GF-D8 (cell line): ENCODE data around the gene CMC4.

Experiments
- DNase-seq: peaks from one replicate; lab custom pipeline; 2025; lab: John Stamatoyannopoulos, UW

The CMC4 gene

GRCh38 chrX:155070975-155071693 is at the start of gene CMC4, which contains the start of the genes BRCC3 and MTCP1:
Gene CMC4 (minus strand): TSS chrX:155071136. CDS start chrX:155064023, 7,113 bp downstream.
Gene BRCC3 (plus strand): TSS chrX:155071508. CDS start chrX:155071528, 20 bp downstream.
Gene MTCP1 (minus strand): TSS chrX:155071136. CDS start chrX:155066010, 5,126 bp downstream.
- DNase-seq = peak; percentile 61

DNA sequence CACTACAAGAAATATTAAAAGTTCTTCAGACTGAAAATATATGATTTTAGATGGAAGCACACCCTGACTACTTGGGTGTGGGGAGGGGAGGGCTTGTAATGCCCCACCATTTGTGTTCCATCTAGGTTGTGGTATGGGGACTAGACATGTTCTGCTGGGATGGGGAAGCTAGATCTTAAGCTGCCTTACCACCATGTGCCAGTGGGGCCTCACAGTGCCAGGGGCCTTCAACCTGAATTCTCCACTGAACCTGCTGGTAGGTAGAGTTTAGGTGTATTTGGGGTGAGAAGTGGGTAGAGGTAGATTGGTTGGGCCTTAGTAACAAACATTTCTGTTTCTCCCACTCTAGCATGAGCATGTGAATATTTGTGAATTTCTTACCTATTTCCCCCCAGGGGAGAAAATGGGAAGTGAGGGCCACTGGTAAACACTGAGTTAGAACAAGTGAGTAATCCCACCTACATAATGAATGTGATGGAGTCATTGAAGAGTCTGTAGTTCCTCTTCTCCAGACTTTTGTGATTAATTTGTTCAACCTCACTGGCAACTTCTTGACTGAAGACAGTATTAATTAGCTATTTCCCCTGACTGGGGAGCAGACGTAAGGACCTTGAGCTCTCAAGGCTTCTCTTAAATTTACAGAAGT is 44.4 kb upstream of the CMC4 start:
- DNase-seq = no peak

- no peak for DNase-seq
These were observed 42.2 kb upstream of the CMC4 start for GRCh38 chrX:155113097-155113496.

DNA sequence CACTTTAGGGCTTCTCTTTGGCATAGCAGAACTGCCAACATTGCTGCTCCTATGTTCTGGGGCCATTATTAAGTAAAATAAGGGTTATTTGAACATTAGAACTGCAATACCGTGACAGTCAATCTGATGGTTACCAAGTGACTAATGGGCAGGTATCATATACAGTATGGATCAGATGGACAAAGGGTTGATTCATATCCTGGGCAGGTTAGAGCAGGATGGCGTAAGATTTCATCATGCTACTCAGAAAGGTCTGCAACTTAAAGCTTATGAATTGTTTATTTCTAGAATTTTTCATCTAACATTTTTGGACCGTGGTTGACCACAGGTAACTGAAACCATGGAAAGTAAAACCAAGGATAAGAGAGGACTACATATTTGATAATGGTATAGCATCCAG is 41.2 kb upstream of the CMC4 start:
- DNase-seq = no peak

DNA sequence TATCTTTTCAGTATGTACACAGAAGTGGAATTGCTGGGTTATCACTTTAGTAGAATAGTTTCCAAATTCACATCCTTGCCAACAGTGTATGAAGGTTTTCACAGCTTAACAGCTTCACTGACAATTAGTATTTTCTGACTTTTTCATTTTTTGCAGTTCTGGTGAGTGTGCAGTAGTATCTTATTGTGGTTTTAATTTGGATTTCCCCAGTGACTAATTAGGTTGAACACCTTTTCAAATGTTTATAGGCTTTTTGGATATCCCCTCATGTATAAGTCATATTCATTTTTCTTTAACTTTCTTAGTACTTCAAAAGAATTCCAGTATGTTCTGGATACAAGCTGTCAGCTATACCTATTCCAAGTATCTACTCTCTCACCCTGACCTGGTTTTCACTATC is 37.5 kb upstream of the CMC4 start:
- DNase-seq = no peak

GRCh38 chrX:155105919-155106318 is 35.0 kb upstream of the CMC4 start:
- no peak for DNase-seq

DNA sequence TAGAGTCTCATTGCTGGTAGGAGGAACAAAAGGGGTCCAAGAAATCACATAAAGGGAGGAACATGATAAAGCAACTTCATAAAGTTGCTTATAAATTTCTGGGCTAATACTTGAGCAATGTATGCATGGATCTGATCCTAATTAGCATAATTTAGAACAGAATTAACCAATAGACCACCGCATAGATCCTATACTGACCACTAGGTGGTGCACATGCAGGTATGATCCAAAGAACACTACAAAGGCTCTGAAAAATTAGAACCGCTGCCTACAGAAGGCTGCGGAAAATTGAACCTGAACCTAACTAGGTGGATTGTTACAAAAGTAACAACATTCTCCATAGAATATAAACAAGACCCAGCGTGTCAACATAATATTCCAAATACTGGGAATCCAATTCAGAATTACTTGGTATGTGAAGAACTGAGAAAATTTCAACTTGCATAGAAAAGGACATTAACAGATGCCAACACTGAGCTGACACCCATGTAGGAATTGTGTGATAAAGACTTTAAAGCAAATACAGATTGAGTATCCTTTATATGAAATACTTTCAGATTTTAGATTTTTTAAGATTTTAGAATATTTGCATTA is 23.6 kb upstream of the CMC4 start:
- DNase-seq = no peak

DNA sequence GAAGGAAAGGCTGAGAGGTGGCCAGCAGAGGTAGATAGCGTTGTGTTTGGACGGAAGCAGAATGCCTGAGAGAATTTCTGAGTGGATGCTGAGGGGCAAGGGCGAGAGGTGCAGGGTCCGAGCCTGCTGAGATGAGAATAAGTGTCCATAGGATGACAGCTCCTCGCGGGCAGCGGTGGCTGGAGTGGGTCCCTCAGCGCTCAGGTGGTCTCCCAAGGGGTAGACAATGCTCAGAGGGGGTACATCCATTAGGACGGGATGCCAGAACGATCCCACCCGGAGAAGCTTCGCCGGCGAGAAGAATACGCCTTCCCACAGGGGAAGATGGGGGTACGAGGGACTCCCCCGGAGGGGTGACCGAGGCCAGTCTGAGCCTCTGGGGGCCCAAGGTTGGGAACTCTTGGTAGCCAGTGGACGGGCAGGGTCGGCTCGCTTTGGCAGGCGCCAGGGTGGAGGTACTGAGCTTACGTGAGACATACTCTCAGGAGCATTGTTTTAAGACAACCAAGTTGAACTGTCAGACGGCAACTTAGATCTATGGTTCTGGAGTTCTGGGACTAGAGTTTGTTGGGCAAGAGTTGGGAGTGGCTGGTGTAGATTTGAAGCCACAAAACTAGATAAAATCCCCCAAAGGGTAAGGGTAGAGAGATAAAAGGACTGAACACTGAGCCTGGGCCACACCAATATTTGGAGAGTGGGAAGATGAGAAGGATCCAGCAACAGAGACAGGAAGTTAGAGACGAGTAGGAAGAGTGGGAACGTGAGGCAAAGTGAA is 16.2 kb upstream of the CMC4 start:
- no peak for DNase-seq

GRCh38 chrX:155086202-155086840 is 15.4 kb upstream of the CMC4 start:
- DNase-seq = no peak

- DNase-seq = no peak
These were observed 851 bp upstream of the CMC4 start for GRCh38 chrX:155071694-155072280.

- no peak for DNase-seq
These were observed 317 bp downstream of the CMC4 start for GRCh38 chrX:155070663-155070974.

DNA sequence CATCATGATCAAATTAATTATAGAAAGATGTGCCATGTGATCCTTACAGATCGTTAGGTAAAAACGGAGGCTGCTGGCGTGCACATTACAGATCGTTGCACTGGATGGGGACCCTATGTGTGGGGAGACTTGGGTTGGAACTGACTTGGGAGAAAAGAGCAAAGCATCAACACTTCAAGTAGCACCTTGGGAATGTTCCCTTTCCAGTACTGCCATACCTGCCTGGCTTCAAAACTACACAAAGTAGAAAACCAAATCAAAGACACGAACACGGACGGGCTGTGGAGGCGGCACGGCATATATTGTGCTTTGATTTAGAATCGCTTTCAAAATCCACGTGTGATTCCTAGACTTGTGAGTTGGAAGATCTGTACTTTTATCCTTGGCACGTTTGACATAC is 898 bp downstream of the CMC4 start:
- DNase-seq = no peak

DNA sequence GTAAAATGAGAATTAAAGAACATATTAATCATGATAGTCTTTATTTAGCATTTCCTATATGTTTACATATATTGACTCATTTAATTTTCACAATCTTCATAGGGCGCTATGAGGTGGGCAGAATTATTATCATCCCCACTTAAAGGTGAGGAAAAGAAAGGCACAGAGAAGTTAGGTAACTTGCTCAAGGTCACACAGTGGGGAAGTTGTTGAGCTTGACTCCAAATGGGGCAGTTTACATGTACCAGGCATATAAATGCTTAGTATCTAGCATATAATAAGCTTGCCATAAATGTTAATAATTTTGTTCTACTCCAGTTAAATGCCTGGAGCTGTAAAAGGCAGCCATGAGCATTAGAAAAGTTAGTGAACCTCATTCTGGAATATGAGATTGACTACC is 1.5 kb downstream of the CMC4 start:
- no peak for DNase-seq

GRCh38 chrX:155068165-155068564 is 2.8 kb downstream of the CMC4 start:
- DNase-seq = no peak

- no peak for DNase-seq
These were observed 5.8 kb downstream of the CMC4 start for GRCh38 chrX:155065035-155065734.

- DNase-seq = no peak
These were observed 9.2 kb downstream of the CMC4 start for GRCh38 chrX:155061760-155062159.

DNA sequence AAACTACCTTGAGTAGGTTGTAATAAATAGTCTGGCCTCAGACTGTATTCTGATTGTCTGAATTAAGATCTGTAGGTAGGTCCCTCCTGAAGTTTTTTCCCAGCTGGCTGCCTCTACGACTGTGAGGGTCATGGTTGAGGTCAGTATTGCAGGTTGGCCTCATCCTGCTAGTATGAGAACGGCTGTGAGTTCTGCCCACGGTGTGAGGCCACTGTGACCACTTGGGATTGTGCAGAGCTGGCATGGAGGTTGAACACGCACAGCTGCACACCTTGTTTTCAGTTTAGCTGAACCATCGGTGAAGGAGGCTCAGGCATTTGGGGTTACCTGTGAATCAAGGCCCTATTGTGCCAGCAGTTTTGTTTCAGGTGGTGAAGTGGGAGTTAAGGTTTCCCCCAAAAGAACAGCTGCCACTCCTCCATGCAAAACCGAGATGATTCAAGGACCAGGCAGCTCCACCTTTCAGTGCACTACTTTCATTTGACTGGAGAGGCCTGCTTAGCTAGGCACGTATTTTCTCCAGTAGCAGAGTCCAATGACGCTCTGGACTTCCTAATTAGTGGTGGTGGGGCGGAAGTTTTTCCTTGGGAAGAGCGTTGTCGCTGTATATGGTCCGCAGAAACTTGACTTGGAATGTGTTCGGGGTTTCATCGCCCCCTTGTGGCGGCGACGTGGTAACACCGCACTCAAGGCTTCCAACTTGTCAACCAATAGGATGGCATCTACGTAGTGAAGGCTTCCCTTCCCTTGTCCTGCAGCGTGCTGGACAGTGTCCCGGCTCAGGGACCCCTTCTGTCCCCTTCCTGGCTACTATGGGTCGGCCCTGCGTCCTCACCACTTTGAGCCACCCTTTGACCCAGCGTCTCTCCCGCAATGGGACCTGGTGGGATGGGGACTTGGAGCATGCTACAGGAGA is 13.8 kb downstream of the CMC4 start:
- peak; percentile 2 for DNase-seq

DNA sequence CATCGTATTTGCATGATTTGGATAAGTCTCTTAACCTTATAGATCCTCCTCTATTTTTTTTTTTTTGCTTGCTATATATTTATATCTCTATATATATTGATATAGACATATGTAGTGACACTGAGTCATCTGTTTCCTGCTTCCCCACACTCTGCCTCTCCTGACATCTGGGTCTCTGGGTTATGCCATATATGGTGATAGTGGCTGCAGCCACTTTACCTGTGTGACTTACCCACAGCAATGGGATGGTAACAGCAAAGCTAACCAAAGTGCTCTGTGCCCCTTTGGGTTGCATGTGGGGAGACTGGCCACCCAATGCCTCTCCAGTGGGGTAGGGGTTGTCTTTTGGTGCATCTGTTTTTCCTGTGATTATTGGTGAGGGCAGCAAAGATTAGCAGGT is 14.5 kb downstream of the CMC4 start:
- DNase-seq = no peak

DNA sequence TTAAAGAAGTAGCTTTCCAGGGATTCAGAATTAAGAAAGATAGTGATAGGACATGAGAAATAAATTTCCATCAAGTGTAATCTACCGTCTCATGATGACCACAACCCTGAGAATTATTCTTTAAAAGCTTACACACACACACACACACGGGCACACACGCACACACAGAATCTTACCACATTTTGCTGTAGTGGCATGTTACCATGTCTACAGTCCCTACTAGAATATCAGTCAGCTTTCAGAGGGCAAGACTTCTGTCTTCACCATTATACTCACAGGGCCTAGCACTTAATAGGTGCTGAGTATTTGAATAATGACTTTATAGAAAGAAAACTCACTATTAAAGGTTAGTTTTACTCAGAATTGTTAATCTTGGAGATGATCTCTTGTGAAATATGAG is 15.4 kb downstream of the CMC4 start:
- no peak for DNase-seq

DNA sequence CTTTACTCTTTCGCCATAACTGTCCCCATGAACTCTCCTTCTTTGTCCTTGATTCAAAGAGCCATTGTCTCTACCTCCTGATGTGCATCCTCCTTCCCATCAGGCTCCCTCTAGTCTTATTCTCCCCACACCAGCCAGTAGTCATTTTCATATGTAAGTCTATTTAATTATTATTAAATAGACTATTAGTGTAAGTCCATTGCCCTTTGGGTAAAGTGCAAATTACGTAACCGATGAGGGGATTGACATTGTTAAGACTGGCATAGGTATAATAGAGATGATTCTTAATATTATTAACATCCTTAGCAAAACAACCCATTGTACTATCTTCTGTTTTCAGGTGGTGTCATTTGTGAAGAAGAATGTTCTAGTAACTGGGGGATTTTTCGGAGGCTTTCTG is 16.7 kb downstream of the CMC4 start:
- DNase-seq = no peak
